Activated naive CD4-positive, alpha-beta T cell treated with anti-CD3 and anti-CD28 coated beads for 36 hours (primary cell): ENCODE data around the gene ZNF618. TPM values are rescaled to one million over a fixed set of nuclear protein-coding genes. Genes with fewer than 3 reads are reported as not detected.

Source experiments
- CTCF ChIA-PET: fragments of 350-600 bp; sonication (Branson Sonifier 250); formaldehyde crosslinking; loops from one replicate; lab custom pipeline; 2021; ENCODE audit warnings: antibody characterized with exemption; lab: Charles Lee
- DNase-seq: peaks from one replicate; pipeline ENCODE4 v3.0.0-alpha.2; 2020
- H3K27ac Mint-ChIP-seq: one replicate; pipeline ENCODE4 v1.8.0; 2021; ENCODE audit warnings: mild to moderate bottlenecking, mixed read lengths
- H3K27me3 Mint-ChIP-seq: one replicate; pipeline ENCODE4 v1.8.0; 2021; ENCODE audit warnings: low read depth, mixed read lengths
- H3K36me3 Mint-ChIP-seq: one replicate; pipeline ENCODE4 v1.8.0; 2021; ENCODE audit warnings: low read depth, mixed read lengths
- H3K4me1 Mint-ChIP-seq: one replicate; pipeline ENCODE4 v1.8.0; 2021; ENCODE audit warnings: low read depth, mixed read lengths
- H3K4me3 Mint-ChIP-seq: one replicate; pipeline ENCODE4 v1.8.0; 2021; ENCODE audit warnings: mild to moderate bottlenecking, moderate library complexity, mixed read lengths
- H3K9me3 Mint-ChIP-seq: one replicate; pipeline ENCODE4 v1.8.0; 2021; ENCODE audit warnings: mixed read lengths
- intact Hi-C: fragments of 100-400 bp; cut with micrococcal nuclease; formaldehyde crosslinking; loops from one replicate; pipeline ENCODE4 v1.15.1; 2023
- total RNA-seq, 2 experiments: library from RNA; stranded (reverse); gene quantifications; one replicate each; pipeline ENCODE4 v1.2.3, GENCODE V29; 2021

The ZNF618 gene
- total RNA-seq, 2 experiments from 2014 or later: 0.02 to 0.10 TPM

- no peak overlapping the region for H3K27ac Mint-ChIP-seq
Measured at GRCh38 chr9:113998525-113999255, 122.6 kb downstream of the ZNF618 start.

GRCh38 chr9:113999256-114000062 lies 123.3 kb downstream of the ZNF618 start:
- no peaks in the 10 kb centered on the region for H3K9me3 Mint-ChIP-seq
- H3K36me3 Mint-ChIP-seq: no peaks in the 10 kb centered on the region
- CTCF ChIA-PET: no interaction called here
- H3K27me3 Mint-ChIP-seq: no peaks in the 10 kb centered on the region
- no peak for DNase-seq
- H3K27ac Mint-ChIP-seq: no peak overlapping the region
- intact Hi-C loops: no loop called here
- no peaks in the 10 kb centered on the region for H3K4me1 Mint-ChIP-seq
- H3K4me3 Mint-ChIP-seq: no peak overlapping the region

More at GRCh38 chr9:113998525-113999255, 122.6 kb downstream of the ZNF618 start:
- H3K4me3 Mint-ChIP-seq: no peak overlapping the region
- DNase-seq: no peak
- H3K4me1 Mint-ChIP-seq: peaks cover 3% of the 10 kb centered on the region
- H3K36me3 Mint-ChIP-seq: no peaks in the 10 kb centered on the region
- no peaks in the 10 kb centered on the region for H3K9me3 Mint-ChIP-seq
- no peaks in the 10 kb centered on the region for H3K27me3 Mint-ChIP-seq
- CTCF ChIA-PET: no interaction called here
- intact Hi-C loops: no loop called here

GRCh38 chr9:114000063-114000454 lies 124.0 kb downstream of the ZNF618 start:
- Mint-ChIP-seq H3K4me1 (no peaks in the 10 kb centered on the region), H3K4me3 (no peak overlapping the region), H3K36me3 (no peaks in the 10 kb centered on the region), H3K27me3 (no peaks in the 10 kb centered on the region), H3K9me3 (no peaks in the 10 kb centered on the region), H3K27ac (no peak overlapping the region)
- DNase-seq: no peak
- CTCF ChIA-PET: no interaction called here
- intact Hi-C loops: no loop called here

GRCh38 chr9:114000671-114001409 lies 124.7 kb downstream of the ZNF618 start:
- Mint-ChIP-seq H3K9me3 (no peaks in the 10 kb centered on the region), H3K36me3 (no peaks in the 10 kb centered on the region), H3K27me3 (no peaks in the 10 kb centered on the region), H3K27ac (no peak overlapping the region), H3K4me3 (no peak overlapping the region), H3K4me1 (no peaks in the 10 kb centered on the region)
- CTCF ChIA-PET: interaction anchor here (1.0 kb wide), 1 partner anchor 193 kb away, joined by 3 read pairs; no protein-coding TSS in a partner anchor
- intact Hi-C loops: no loop called here
- no peak for DNase-seq

GRCh38 chr9:114001410-114001685 lies 125.2 kb downstream of the ZNF618 start:
- CTCF ChIA-PET: interaction anchor here (1.0 kb wide), 1 partner anchor 193 kb away, joined by 3 read pairs; no protein-coding TSS in a partner anchor
- intact Hi-C loops: no loop called here
- Mint-ChIP-seq H3K4me3 (no peak overlapping the region), H3K27me3 (no peaks in the 10 kb centered on the region), H3K4me1 (no peaks in the 10 kb centered on the region), H3K9me3 (no peaks in the 10 kb centered on the region), H3K36me3 (no peaks in the 10 kb centered on the region), H3K27ac (no peak overlapping the region)
- DNase-seq: no peak

- H3K36me3 Mint-ChIP-seq: no peaks in the 10 kb centered on the region
- H3K4me1 Mint-ChIP-seq: no peaks in the 10 kb centered on the region
- DNase-seq: no peak
- intact Hi-C loops: no loop called here
- no peak overlapping the region for H3K4me3 Mint-ChIP-seq
- H3K27ac Mint-ChIP-seq: no peak overlapping the region
- H3K9me3 Mint-ChIP-seq: no peaks in the 10 kb centered on the region
- CTCF ChIA-PET: interaction anchor here (1.0 kb wide), 1 partner anchor 194 kb away, joined by 3 read pairs; no protein-coding TSS in a partner anchor
- no peaks in the 10 kb centered on the region for H3K27me3 Mint-ChIP-seq
Measured at GRCh38 chr9:114001794-114002261, 125.7 kb downstream of the ZNF618 start.

GRCh38 chr9:114002271-114002985 lies 126.3 kb downstream of the ZNF618 start:
- CTCF ChIA-PET: interaction anchor here (0.6 to 1.0 kb wide), 2 partner anchors 153 to 194 kb away, joined by 3 read pairs; partner anchors contain the start of gene COL27A1
- Mint-ChIP-seq H3K4me3 (no peak overlapping the region), H3K36me3 (no peaks in the 10 kb centered on the region), H3K27me3 (no peaks in the 10 kb centered on the region), H3K9me3 (no peaks in the 10 kb centered on the region), H3K4me1 (no peaks in the 10 kb centered on the region), H3K27ac (no peak overlapping the region)
- intact Hi-C loops: no loop called here
- no peak for DNase-seq

GRCh38 chr9:114002986-114003350 lies 126.9 kb downstream of the ZNF618 start:
- no peak for DNase-seq
- Mint-ChIP-seq H3K9me3 (no peaks in the 10 kb centered on the region), H3K36me3 (no peaks in the 10 kb centered on the region), H3K27ac (no peak overlapping the region), H3K27me3 (no peaks in the 10 kb centered on the region), H3K4me3 (no peak overlapping the region), H3K4me1 (no peaks in the 10 kb centered on the region)
- intact Hi-C loops: no loop called here
- CTCF ChIA-PET: interaction anchor here (0.6 to 0.9 kb wide), 2 partner anchors 31 to 152 kb away, joined by 3 to 6 read pairs; partner anchors contain the start of gene COL27A1

GRCh38 chr9:114003351-114003750 lies 127.2 kb downstream of the ZNF618 start:
- Mint-ChIP-seq H3K36me3 (no peaks in the 10 kb centered on the region), H3K27ac (no peak overlapping the region), H3K4me1 (no peaks in the 10 kb centered on the region), H3K4me3 (no peak overlapping the region), H3K9me3 (no peaks in the 10 kb centered on the region), H3K27me3 (no peaks in the 10 kb centered on the region)
- CTCF ChIA-PET: interaction anchor here (0.6 to 0.9 kb wide), 2 partner anchors 31 to 152 kb away, joined by 3 to 6 read pairs; partner anchors contain the start of gene COL27A1
- no peak for DNase-seq
- intact Hi-C loops: no loop called here

- H3K36me3 Mint-ChIP-seq: no peaks in the 10 kb centered on the region
- H3K27ac Mint-ChIP-seq: no peak overlapping the region
- no peaks in the 10 kb centered on the region for H3K9me3 Mint-ChIP-seq
- no peaks in the 10 kb centered on the region for H3K27me3 Mint-ChIP-seq
- H3K4me1 Mint-ChIP-seq: no peaks in the 10 kb centered on the region
- H3K4me3 Mint-ChIP-seq: no peak overlapping the region
- intact Hi-C loops: no loop called here
- DNase-seq: no peak
- CTCF ChIA-PET: interaction anchor here (0.9 kb wide), 1 partner anchor 31 kb away, joined by 6 read pairs; no protein-coding TSS in a partner anchor
Measured at GRCh38 chr9:114003758-114004157, 127.6 kb downstream of the ZNF618 start.

- no peaks in the 10 kb centered on the region for H3K36me3 Mint-ChIP-seq
- H3K4me1 Mint-ChIP-seq: no peaks in the 10 kb centered on the region
- CTCF ChIA-PET: no interaction called here
- DNase-seq: no peak
- H3K27me3 Mint-ChIP-seq: no peaks in the 10 kb centered on the region
- no peaks in the 10 kb centered on the region for H3K9me3 Mint-ChIP-seq
- no peak overlapping the region for H3K27ac Mint-ChIP-seq
- no peak overlapping the region for H3K4me3 Mint-ChIP-seq
- intact Hi-C loops: no loop called here
Measured at GRCh38 chr9:114004221-114004716, 128.2 kb downstream of the ZNF618 start.
